HepG2 (cell line): ENCODE data around the gene CACNG1. TPM values are rescaled to one million over a fixed set of nuclear protein-coding genes. Genes with fewer than 3 reads are reported as not detected.

ENCODE experiments used
- ATAC-seq: fragments of 200-7000 bp; cut with Tn5 transposase; 3 replicates; pipeline ENCODE4 v1.9.1; 2020; ENCODE audit warnings: mild to moderate bottlenecking, moderate library complexity
- BruUV-seq: library from RNA; stranded (reverse); fragments of 400-500 nt; replicated peaks from 2 replicates; lab custom pipeline; 2021; lab: Mats Ljungman, UMichigan
- CTCF ChIA-PET: fragments of 300-600 bp; formaldehyde crosslinking; extraction: SDS; loops from one replicate; lab custom pipeline; 2021; ENCODE audit warnings: low total read pairs, inconsistent platforms, low intra/inter-chr PET ratio; lab: Yijun Ruan, JAX
- POLR2A ChIA-PET: fragments of 350-600 bp; sonication (Branson Sonifier 250); formaldehyde crosslinking; loops from one replicate; lab custom pipeline; 2020; ENCODE audit warnings: antibody characterized with exemption, inconsistent platforms; lab: Yijun Ruan, JAX
- DNase-seq: peaks from one replicate; pipeline ENCODE4 v3.0.0-alpha.2; 2015; ENCODE audit warnings: low spot score
- FAIRE-seq: peaks from 3 replicates; lab custom pipeline; 2011; peaks lifted over from hg19 to GRCh38; lab: Jason Lieb, UNC
- H2AFZ ChIP-seq: one replicate; pipeline ENCODE4 v1.6.1; 2011; ENCODE audit warnings: low read length, inconsistent platforms
- H3K27ac ChIP-seq: fragments of 300-600 bp; 3 replicates; pipeline ENCODE4 v1.8.0; 2011; ENCODE audit warnings: mixed run types, mild to moderate bottlenecking, mixed read lengths, low read length, inconsistent platforms; ENCODE audit not compliant: insufficient read depth; ENCODE audit errors: extremely low read length
- H3K27me3 ChIP-seq, 2 experiments: fragments of 200-600 bp in 1 of 2; 2 replicates in 1 of 2; 3 replicates in 1 of 2; pipeline versions ENCODE4 v1.6.0 to v1.8.0; 2011; ENCODE audit warnings: low read length in 2 of 2, mild to moderate bottlenecking in 2 of 2, moderate library complexity in 2 of 2, inconsistent platforms in 1 of 2; ENCODE audit not compliant: insufficient read depth in 2 of 2, control insufficient read depth in 1 of 2
- H3K36me3 ChIP-seq, 2 experiments: fragments of 200-600 bp in 1 of 2; replicated peaks in 1 of 2; 2 replicates in 1 of 2; 3 replicates in 1 of 2; pipeline versions ENCODE4 v1.5.1 to v1.8.0; 2011; ENCODE audit warnings: low read length in 2 of 2, inconsistent platforms in 1 of 2; ENCODE audit not compliant: insufficient read depth in 2 of 2, control insufficient read depth in 1 of 2
- H3K4me1 ChIP-seq: 2 replicates; pipeline ENCODE4 v1.5.1; 2012; ENCODE audit warnings: low read length, inconsistent platforms; ENCODE audit not compliant: insufficient read depth
- H3K4me2 ChIP-seq: 2 replicates; pipeline ENCODE4 v1.6.0; 2011; ENCODE audit warnings: low read depth, low read length, inconsistent platforms
- H3K4me3 ChIP-seq, 3 experiments: fragments of 200-600 bp in 1 of 3; sonication (generic), shearing (Covaris generic) in 1 of 3; replicated peaks in 1 of 3; 2 replicates each; pipeline ENCODE4 v1.5.1; 2011 to 2016; ENCODE audit warnings: low read length in 3 of 3, inconsistent platforms in 2 of 3, low read depth in 2 of 3, mild to moderate bottlenecking in 2 of 3, control low read depth in 1 of 3, mixed read lengths in 1 of 3; ENCODE audit not compliant: insufficient read depth in 1 of 3
- H3K79me2 ChIP-seq: one replicate; pipeline ENCODE4 v1.6.1; 2011; ENCODE audit warnings: low read length, inconsistent platforms; ENCODE audit not compliant: insufficient read depth
- H3K9ac ChIP-seq: 2 replicates; pipeline ENCODE4 v1.6.0; 2011; ENCODE audit warnings: mild to moderate bottlenecking, low read depth, low read length, inconsistent platforms; ENCODE audit not compliant: insufficient read depth
- H3K9me3 ChIP-seq: 2 replicates; pipeline ENCODE4 v1.5.1; 2012; ENCODE audit warnings: mild to moderate bottlenecking, low read length
- H4K20me1 ChIP-seq: 2 replicates; pipeline ENCODE4 v1.6.0; 2011; ENCODE audit warnings: inconsistent platforms, mild to moderate bottlenecking, low read length, moderate library complexity; ENCODE audit not compliant: insufficient read depth
- CBX5 ChIP-seq: sonication (generic); formaldehyde crosslinking; IDR thresholded peaks from 2 replicates; pipeline ENCODE4 v1.4.0; 2020; ENCODE audit warnings: missing genetic modification reagents, borderline replicate concordance
- ETV5 ChIP-seq: IDR thresholded peaks from 2 replicates; pipeline ENCODE4 v1.6.1; 2018; ENCODE audit warnings: missing biosample characterization, missing genetic modification reagents, inconsistent platforms, borderline replicate concordance
- HIC2 ChIP-seq: sonication (generic); formaldehyde crosslinking; IDR thresholded peaks from 2 replicates; pipeline ENCODE4 v1.9.0; 2022; ENCODE audit warnings: low read depth, missing genetic modification reagents
- KLF13 ChIP-seq: sonication (generic); formaldehyde crosslinking; IDR thresholded peaks from 2 replicates; pipeline ENCODE4 v1.4.0; 2020; ENCODE audit warnings: mild to moderate bottlenecking, missing genetic modification reagents
- NFKBIZ ChIP-seq: IDR thresholded peaks from 2 replicates; pipeline ENCODE4 v1.6.1; 2018; ENCODE audit warnings: missing genetic modification reagents, missing compliant biosample characterization
- TRIM22 ChIP-seq: fragments of 450-650 bp; IDR thresholded peaks from 2 replicates; pipeline ENCODE4 v1.6.1; 2017
- ZBTB21 ChIP-seq: sonication (generic); formaldehyde crosslinking; IDR thresholded peaks from 2 replicates; pipeline ENCODE4 v1.4.0; 2020; ENCODE audit warnings: missing genetic modification reagents
- ZNF18 ChIP-seq: sonication (generic); formaldehyde crosslinking; IDR thresholded peaks from 2 replicates; pipeline ENCODE4 v1.8.0; 2022; ENCODE audit warnings: mild to moderate bottlenecking, missing genetic modification reagents; ENCODE audit not compliant: insufficient replicate concordance
- ZUFSP ChIP-seq: sonication (generic); formaldehyde crosslinking; IDR thresholded peaks from 2 replicates; pipeline ENCODE4 v1.9.0; 2021; ENCODE audit warnings: missing genetic modification reagents, mild to moderate bottlenecking, borderline replicate concordance
- WGBS: methylation state at CpG from one replicate; pipeline ENCODE4 v1.1.6; 2017; ENCODE audit warnings: low lambda C conversion rate; 5-methylcytosine and 5-hydroxymethylcytosine counted together
- in situ Hi-C: cut with HindIII; loops from 2 replicates; pipeline ENCODE4 v1.10.0; 2017; ENCODE audit warnings: low pct_unique_long_range_greater_than_20kb; ENCODE audit not compliant: extremely low pct_ligation_motif_present
- intact Hi-C: fragments of 100-400 bp; cut with micrococcal nuclease; formaldehyde crosslinking; loops from one replicate; pipeline ENCODE4 v1.10.0; 2022; ENCODE audit not compliant: unreplicated experiment
- polyA plus RNA-seq, 8 experiments: library from polyadenylated mRNA; depleted of rRNA in 3 of 8; stranded (reverse) in 7 of 8; unstranded in 1 of 8; fragments of >200 nt; fragmentation: Illumina TruSeq in 4 of 8; extraction: Trizol in 4 of 8; gene quantifications; 2 replicates each; pipeline versions ENCODE4 v1.2.1 to v1.2.3, GENCODE V29; 2011 to 2016; ENCODE audit warnings: low read depth in 4 of 8, missing spikeins in 1 of 8, mixed read lengths in 1 of 8; ENCODE audit not compliant: insufficient read depth in 1 of 8
- total RNA-seq, 5 experiments: library from RNA; depleted of rRNA; stranded (reverse); fragments of >200 nt; fragmentation: Illumina TruSeq; extraction: Trizol; gene quantifications; 2 replicates each; pipeline ENCODE4 v1.2.3, GENCODE V29; 2016; ENCODE audit warnings: low read depth in 1 of 5

Gene CACNG1
- total and polyA plus RNA-seq, 2 of the 13 experiments (the other 11 are each of a cell fraction or from before 2014, with no cell fraction given), result not detected

- no peak overlapping the region for H3K4me2 ChIP-seq
- in situ Hi-C loops, result no loop called here
- ATAC-seq, result no peak
- intact Hi-C loops, result no loop called here
- H3K9ac ChIP-seq, result no peak overlapping the region
- no peaks in the 10 kb centered on the region for H4K20me1 ChIP-seq
- no peak for DNase-seq
- H3K27me3 ChIP-seq, result no peaks in the 10 kb centered on the region
- 99% methylated on average over 2 of the region's 2 CpGs for whole genome bisulfite sequencing
- no TSS peak for BruUV-seq
- H3K27ac ChIP-seq, result no peak overlapping the region
- no peaks in the 10 kb centered on the region for H3K79me2 ChIP-seq
- H3K36me3 ChIP-seq, result peaks cover 17 to 46% of the 10 kb centered on the region in 2 experiments
- no peak overlapping the region for H3K4me3 ChIP-seq
- TF ChIP-seq HIC2 (no peak), TRIM22 (no peak), CBX5 (CRISPR knock-in tag) (no peak), ETV5 (CRISPR knock-in tag) (no peak), NFKBIZ (CRISPR knock-in tag) (no peak), ZBTB21 (CRISPR knock-in tag) (no peak), KLF13 (CRISPR knock-in tag) (no peak), ZNF18 (CRISPR knock-in tag) (no peak), ZUFSP (CRISPR knock-in tag) (no peak)
- H2AFZ ChIP-seq, result no peak overlapping the region
- POLR2A ChIA-PET, result no interaction called here
- no peaks in the 10 kb centered on the region for H3K9me3 ChIP-seq
- FAIRE-seq, result no peak
- H3K4me1 ChIP-seq, result peaks cover 31% of the 10 kb centered on the region
- CTCF ChIA-PET, result no interaction called here
Observed at GRCh38 chr17:67079491-67079890, 35.1 kb downstream of the CACNG1 start.
